A549 (cell line): ENCODE results near the gene TBC1D22A. TPM values are rescaled to one million over a fixed set of nuclear protein-coding genes. Genes with fewer than 3 reads are reported as not detected.
"Not testable (repeated sequence)": the region's sequence is repeated elsewhere in the genome, so short reads cannot be mapped to it uniquely, and the experiment has no call there.

ENCODE experiments used
- ATAC-seq, 2 experiments: fragments of 200-7000 bp in 1 of 2; fragments of >200 bp in 1 of 2; cut with Nextera tagmentation in 1 of 2; cut with Tn5 transposase in 1 of 2; 3 replicates each; pipeline versions ENCODE4 v1.8.0 to v1.9.1; 2018 to 2020; ENCODE audit warnings: mild to moderate bottlenecking in 1 of 2, moderate library complexity in 1 of 2
- CTCF ChIA-PET: fragments of 300-600 bp; sonication (Branson Sonifier 250); formaldehyde crosslinking; extraction: SDS; loops from one replicate; lab custom pipeline; 2021; ENCODE audit warnings: antibody characterized with exemption, inconsistent platforms; lab: Yijun Ruan, JAX
- POLR2A ChIA-PET: fragments of 350-600 bp; formaldehyde crosslinking; extraction: SDS; loops from one replicate; lab custom pipeline; 2021; ENCODE audit warnings: antibody characterized with exemption, inconsistent platforms; lab: Yijun Ruan, JAX
- DNase-seq, 2 experiments: peaks; one replicate each; pipeline versions ENCODE4 v3.0.0 to v3.0.0-alpha.2; 2011 to 2016; ENCODE audit warnings: low read depth in 1 of 2, low spot score in 1 of 2
- FAIRE-seq: peaks from 2 replicates; lab custom pipeline; 2011; peaks lifted over from hg19 to GRCh38; lab: Jason Lieb, UNC
- H3K27ac ChIP-seq, 2 experiments: fragments of >200 bp; sonication (Bioruptor Twin); formaldehyde crosslinking; 3 replicates each; pipeline ENCODE4 v1.5.1; 2016 to 2017
- H3K4me1 ChIP-seq: fragments of >200 bp; sonication (Bioruptor Twin); formaldehyde crosslinking; 3 replicates; pipeline ENCODE4 v1.6.1; 2016
- H3K4me2 ChIP-seq: fragments of >200 bp; sonication (Bioruptor Twin); formaldehyde crosslinking; 3 replicates; pipeline ENCODE4 v1.6.1; 2016
- H3K4me3 ChIP-seq: fragments of >200 bp; sonication (Bioruptor Twin); formaldehyde crosslinking; 3 replicates; pipeline ENCODE4 v1.5.1; 2016
- H3K9me3 ChIP-seq: fragments of >200 bp; sonication (Bioruptor Twin); formaldehyde crosslinking; 3 replicates; pipeline ENCODE4 v1.6.1; 2016
- CEBPB ChIP-seq, 2 experiments: fragments of >200 bp in 1 of 2; sonication (Bioruptor Twin) in 1 of 2; formaldehyde crosslinking in 1 of 2; IDR thresholded peaks; 2 replicates each; pipeline ENCODE4 v1.6.1; 2012 to 2016
- CHD2 ChIP-seq: fragments of 150-350 bp; IDR thresholded peaks from 2 replicates; pipeline ENCODE4 v1.6.1; 2014; ENCODE audit warnings: low read length; ENCODE audit not compliant: partially characterized antibody
- CHD4 ChIP-seq: fragments of 200-600 bp; sonication (generic); IDR thresholded peaks from 2 replicates; pipeline ENCODE4 v1.6.1; 2016; ENCODE audit warnings: antibody characterized with exemption, mild to moderate bottlenecking, borderline replicate concordance
- EP300 ChIP-seq, 2 experiments: fragments of >200 bp; sonication (Bioruptor Twin); formaldehyde crosslinking; IDR thresholded peaks; 2 replicates in 1 of 2; 3 replicates in 1 of 2; pipeline ENCODE4 v1.6.1; 2016 to 2017
- ESRRA ChIP-seq: fragments of 150-350 bp; IDR thresholded peaks from 2 replicates; pipeline ENCODE4 v1.6.1; 2014; ENCODE audit warnings: mild to moderate bottlenecking, low read length, borderline replicate concordance
- FOSL2 ChIP-seq, 2 experiments: fragments of 450-650 bp in 1 of 2; fragments of >200 bp in 1 of 2; sonication (Bioruptor Twin) in 1 of 2; formaldehyde crosslinking; IDR thresholded peaks; 2 replicates each; pipeline versions ENCODE4 v1.5.0 to v1.6.1; 2016 to 2020; ENCODE audit warnings: mild to moderate bottlenecking in 1 of 2, moderate library complexity in 1 of 2
- GATA3 ChIP-seq: IDR thresholded peaks from 2 replicates; pipeline ENCODE4 v1.6.1; 2012; ENCODE audit warnings: borderline replicate concordance
- HDAC2 ChIP-seq: fragments of 200-600 bp; sonication (generic); IDR thresholded peaks from 2 replicates; pipeline ENCODE4 v1.6.1; 2016
- JUN ChIP-seq, 2 experiments: fragments of >200 bp; sonication (Bioruptor Twin); formaldehyde crosslinking; IDR thresholded peaks; 2 replicates in 1 of 2; 3 replicates in 1 of 2; pipeline ENCODE4 v1.6.1; 2016 to 2017
- KDM1A ChIP-seq: fragments of 200-600 bp; sonication (generic); IDR thresholded peaks from 2 replicates; pipeline ENCODE4 v1.6.1; 2016; ENCODE audit warnings: low read depth, mild to moderate bottlenecking
- MAFK ChIP-seq: fragments of 450-650 bp; IDR thresholded peaks from 2 replicates; pipeline ENCODE4 v1.6.1; 2014; ENCODE audit not compliant: partially characterized antibody
- PHF8 ChIP-seq: fragments of 200-600 bp; sonication (generic); IDR thresholded peaks from 2 replicates; pipeline ENCODE4 v1.6.1; 2016; ENCODE audit warnings: low read depth, mild to moderate bottlenecking, antibody characterized with exemption, moderate library complexity, borderline replicate concordance
- RCOR1 ChIP-seq: fragments of 150-350 bp; IDR thresholded peaks from 2 replicates; pipeline ENCODE4 v1.6.1; 2014; ENCODE audit warnings: antibody characterized with exemption, low read length, low read depth
- RNF2 ChIP-seq: fragments of 200-600 bp; sonication (generic); IDR thresholded peaks from 2 replicates; pipeline ENCODE4 v1.6.1; 2016; ENCODE audit warnings: low read depth, mild to moderate bottlenecking, antibody characterized with exemption, moderate library complexity, borderline replicate concordance
- SMC3 ChIP-seq: fragments of >200 bp; sonication (Bioruptor Twin); formaldehyde crosslinking; IDR thresholded peaks from 3 replicates; pipeline ENCODE4 v1.6.1; 2018; ENCODE audit warnings: inconsistent platforms
- ZNF302 ChIP-seq: fragments of 250-450 bp; sonication (Bioruptor Pico); IDR thresholded peaks from 2 replicates; pipeline ENCODE4 v1.9.0; 2021; ENCODE audit warnings: inconsistent platforms, mild to moderate bottlenecking, moderate library complexity
- WGBS: methylation state at CpG from one replicate; pipeline ENCODE4 v1.1.6; 2017; ENCODE audit errors: missing lambda C conversion rate; 5-methylcytosine and 5-hydroxymethylcytosine counted together
- polyA plus RNA-seq, 4 experiments: library from polyadenylated mRNA; depleted of rRNA in 3 of 4; stranded (reverse); fragments of >200 nt; fragmentation: RNase III in 1 of 4; extraction: RNeasy Plus Mini Kit Qiagen cat#74134 plus additional on column Dnase treatment in 1 of 4; gene quantifications; 2 replicates in 3 of 4; 3 replicates in 1 of 4; pipeline ENCODE4 v1.2.3, GENCODE V29; 2011 to 2017
- TF ChIP-seq, protein P1 (sequence below): fragments of 250-450 bp; sonication (Bioruptor Pico); IDR thresholded peaks from 2 replicates; pipeline ENCODE4 v1.5.0; 2020; ENCODE audit warnings: low read depth, mild to moderate bottlenecking, moderate library complexity
- TF ChIP-seq, protein P2 (sequence below): fragments of 450-650 bp; IDR thresholded peaks from 2 replicates; pipeline ENCODE4 v1.6.1; 2014; ENCODE audit warnings: antibody characterized with exemption
- TF ChIP-seq, protein P3 (sequence below): fragments of >200 bp; sonication (Bioruptor Twin); formaldehyde crosslinking; IDR thresholded peaks from 2 replicates; pipeline ENCODE4 v1.6.1; 2016
- TF ChIP-seq, protein P4 (sequence below): IDR thresholded peaks from 2 replicates; pipeline ENCODE4 v1.6.1; 2012
- TF ChIP-seq, protein P5 (sequence below): fragments of 250-450 bp; sonication (Bioruptor Pico); IDR thresholded peaks from 2 replicates; pipeline ENCODE4 v1.5.0; 2021; ENCODE audit warnings: mild to moderate bottlenecking, moderate library complexity, borderline replicate concordance
- TF ChIP-seq, protein P6 (sequence below): fragments of 200-600 bp; sonication (generic); IDR thresholded peaks from 2 replicates; pipeline ENCODE4 v1.6.1; 2016; ENCODE audit warnings: antibody characterized with exemption, mild to moderate bottlenecking, moderate library complexity

TBC1D22A gene
- polyA plus RNA-seq, 2 of the 4 experiments (the other 2 are of a cell fraction): 8.9 to 10.8 TPM

DNA sequence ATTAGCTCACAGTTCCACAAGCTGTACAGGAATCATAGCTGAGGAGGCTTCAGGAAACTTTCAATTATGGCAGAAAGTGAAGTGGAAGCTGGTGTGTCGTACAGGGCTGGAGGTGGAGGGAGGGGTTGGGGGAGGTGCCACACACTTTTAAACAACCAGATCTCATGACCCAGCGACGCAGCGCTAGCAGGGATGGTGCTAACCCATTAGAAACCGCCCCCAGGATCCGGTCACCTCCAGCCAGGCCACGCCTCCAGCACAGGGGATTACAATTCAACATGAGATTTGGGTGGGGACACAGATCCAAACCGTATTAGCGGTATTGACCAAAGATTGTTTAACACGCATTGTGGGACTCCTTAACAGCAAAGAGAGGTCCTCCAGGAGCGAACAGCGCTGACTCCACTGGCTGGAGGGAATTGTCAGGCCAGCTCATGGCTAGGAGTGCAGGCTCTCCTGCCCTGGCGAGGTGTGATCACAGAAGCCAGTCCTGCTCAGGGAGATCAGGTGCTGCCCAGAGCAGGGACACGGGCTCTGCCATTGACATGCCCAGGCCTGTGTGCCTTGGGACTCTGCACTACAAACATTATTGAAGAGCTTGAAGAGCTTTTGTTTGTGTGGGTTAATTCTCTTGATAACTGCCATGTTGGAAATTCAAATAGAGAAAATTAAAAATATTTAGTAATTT, 215.3 kb downstream of the TBC1D22A start (continued):
- TF ChIP-seq, protein P1, sequence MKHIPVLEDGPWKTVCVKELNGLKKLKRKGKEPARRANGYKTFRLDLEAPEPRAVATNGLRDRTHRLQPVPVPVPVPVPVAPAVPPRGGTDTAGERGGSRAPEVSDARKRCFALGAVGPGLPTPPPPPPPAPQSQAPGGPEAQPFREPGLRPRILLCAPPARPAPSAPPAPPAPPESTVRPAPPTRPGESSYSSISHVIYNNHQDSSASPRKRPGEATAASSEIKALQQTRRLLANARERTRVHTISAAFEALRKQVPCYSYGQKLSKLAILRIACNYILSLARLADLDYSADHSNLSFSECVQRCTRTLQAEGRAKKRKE: no peak
- TF ChIP-seq SMC3 (no peak), GATA3 (no peak), FOSL2 (IDR thresholded peaks at IDR 0.05) (no peak), FOSL2 (CRISPR knock-in tag; IDR thresholded peaks at IDR 0.05) (no peak), KDM1A (no peak)
- TF ChIP-seq, protein P2, sequence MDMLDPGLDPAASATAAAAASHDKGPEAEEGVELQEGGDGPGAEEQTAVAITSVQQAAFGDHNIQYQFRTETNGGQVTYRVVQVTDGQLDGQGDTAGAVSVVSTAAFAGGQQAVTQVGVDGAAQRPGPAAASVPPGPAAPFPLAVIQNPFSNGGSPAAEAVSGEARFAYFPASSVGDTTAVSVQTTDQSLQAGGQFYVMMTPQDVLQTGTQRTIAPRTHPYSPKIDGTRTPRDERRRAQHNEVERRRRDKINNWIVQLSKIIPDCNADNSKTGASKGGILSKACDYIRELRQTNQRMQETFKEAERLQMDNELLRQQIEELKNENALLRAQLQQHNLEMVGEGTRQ: no peak

DNA sequence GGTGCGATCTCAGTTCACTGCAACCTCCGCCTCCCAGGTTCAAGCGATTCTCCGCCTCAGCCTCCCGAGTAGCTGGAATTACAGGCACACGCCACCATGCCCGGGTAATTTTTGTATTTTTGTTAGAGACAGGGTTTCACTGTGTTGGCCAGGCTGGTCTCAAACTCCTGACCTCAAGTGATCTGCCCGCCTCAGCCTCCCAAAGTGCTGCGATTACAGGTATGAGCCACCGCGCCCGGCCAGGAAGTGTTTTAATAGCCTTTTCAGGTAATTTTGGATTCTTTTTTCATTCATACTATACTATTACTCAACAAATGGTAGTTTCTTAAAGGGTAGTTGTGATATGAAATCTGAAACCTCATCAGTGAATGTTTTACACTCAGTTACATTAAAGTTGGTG, 216.2 kb downstream of the TBC1D22A start:
- CTCF ChIA-PET: interaction anchor here (1.2 kb wide), 1 partner anchor 175 kb away, joined by 3 read pairs; no protein-coding TSS in a partner anchor
- ATAC-seq, H3K9me3 ChIP-seq, H3K4me2 ChIP-seq, H3K4me1 ChIP-seq, FAIRE-seq, DNase-seq, H3K4me3 ChIP-seq, H3K27ac ChIP-seq, POLR2A ChIA-PET: not testable (repeated sequence)
- WGBS: 96% methylated on average over 12 of the region's 12 CpGs

DNA sequence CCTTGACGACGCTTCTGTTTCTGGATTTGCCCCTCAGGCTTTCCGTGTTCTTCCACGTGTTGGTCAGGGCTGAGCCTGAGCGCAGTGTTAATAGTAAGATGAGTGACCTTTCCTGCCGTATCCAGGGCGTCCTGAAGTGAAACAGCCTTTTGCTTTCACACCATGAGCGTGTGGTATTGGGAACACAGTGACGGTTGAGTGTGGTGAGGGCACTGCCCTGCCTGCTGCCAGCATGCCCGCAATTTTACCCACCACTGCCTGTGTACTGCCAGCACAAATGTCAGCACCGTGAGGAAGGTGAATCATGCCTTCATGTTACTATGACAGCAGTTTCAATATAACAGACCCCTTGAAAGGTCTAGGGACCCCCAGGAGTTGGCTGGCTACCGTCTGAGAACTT, 217.1 kb downstream of the TBC1D22A start:
- H3K4me3 ChIP-seq: no peak overlapping the region

More for the DNA sequence above, 217.1 kb downstream of the TBC1D22A start:
- ChIA-PET CTCF (interaction anchor here (1.2 kb wide), 1 partner anchor 176 kb away, joined by 3 read pairs; no protein-coding TSS in a partner anchor), POLR2A (no interaction called here)
- H3K9me3 ChIP-seq: no peaks in the 10 kb centered on the region
- no peak overlapping the region for H3K4me2 ChIP-seq
- no peaks in the 10 kb centered on the region for H3K4me1 ChIP-seq
- ATAC-seq: no peak
- H3K27ac ChIP-seq: no peak overlapping the region
- 98% methylated on average over 10 of the region's 12 CpGs for WGBS
- no peak for FAIRE-seq
- TF ChIP-seq HDAC2 (no peak), ZNF302 (no peak), RCOR1 (no peak), CEBPB (IDR thresholded peaks at IDR 0.05) (no peak), KDM1A (no peak), MAFK (no peak), JUN (IDR thresholded peaks at IDR 0.05) (no peak), ESRRA (no peak), CHD2 (no peak), FOSL2 (IDR thresholded peaks at IDR 0.05) (no peak), FOSL2 (CRISPR knock-in tag; IDR thresholded peaks at IDR 0.05) (no peak), RNF2 (no peak), CHD4 (no peak), PHF8 (no peak), EP300 (IDR thresholded peaks at IDR 0.05) (no peak)
- TF ChIP-seq, protein P3, sequence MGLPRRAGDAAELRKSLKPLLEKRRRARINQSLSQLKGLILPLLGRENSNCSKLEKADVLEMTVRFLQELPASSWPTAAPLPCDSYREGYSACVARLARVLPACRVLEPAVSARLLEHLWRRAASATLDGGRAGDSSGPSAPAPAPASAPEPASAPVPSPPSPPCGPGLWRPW: no peak
- TF ChIP-seq, protein P1: no peak
- TF ChIP-seq, protein P4, sequence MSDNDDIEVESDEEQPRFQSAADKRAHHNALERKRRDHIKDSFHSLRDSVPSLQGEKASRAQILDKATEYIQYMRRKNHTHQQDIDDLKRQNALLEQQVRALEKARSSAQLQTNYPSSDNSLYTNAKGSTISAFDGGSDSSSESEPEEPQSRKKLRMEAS: no peak
- TF ChIP-seq, protein P5, sequence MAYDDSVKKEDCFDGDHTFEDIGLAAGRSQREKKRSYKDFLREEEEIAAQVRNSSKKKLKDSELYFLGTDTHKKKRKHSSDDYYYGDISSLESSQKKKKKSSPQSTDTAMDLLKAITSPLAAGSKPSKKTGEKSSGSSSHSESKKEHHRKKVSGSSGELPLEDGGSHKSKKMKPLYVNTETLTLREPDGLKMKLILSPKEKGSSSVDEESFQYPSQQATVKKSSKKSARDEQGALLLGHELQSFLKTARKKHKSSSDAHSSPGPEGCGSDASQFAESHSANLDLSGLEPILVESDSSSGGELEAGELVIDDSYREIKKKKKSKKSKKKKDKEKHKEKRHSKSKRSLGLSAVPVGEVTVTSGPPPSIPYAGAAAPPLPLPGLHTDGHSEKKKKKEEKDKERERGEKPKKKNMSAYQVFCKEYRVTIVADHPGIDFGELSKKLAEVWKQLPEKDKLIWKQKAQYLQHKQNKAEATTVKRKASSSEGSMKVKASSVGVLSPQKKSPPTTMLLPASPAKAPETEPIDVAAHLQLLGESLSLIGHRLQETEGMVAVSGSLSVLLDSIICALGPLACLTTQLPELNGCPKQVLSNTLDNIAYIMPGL (CRISPR knock-in tag): no peak
- TF ChIP-seq, protein P6, sequence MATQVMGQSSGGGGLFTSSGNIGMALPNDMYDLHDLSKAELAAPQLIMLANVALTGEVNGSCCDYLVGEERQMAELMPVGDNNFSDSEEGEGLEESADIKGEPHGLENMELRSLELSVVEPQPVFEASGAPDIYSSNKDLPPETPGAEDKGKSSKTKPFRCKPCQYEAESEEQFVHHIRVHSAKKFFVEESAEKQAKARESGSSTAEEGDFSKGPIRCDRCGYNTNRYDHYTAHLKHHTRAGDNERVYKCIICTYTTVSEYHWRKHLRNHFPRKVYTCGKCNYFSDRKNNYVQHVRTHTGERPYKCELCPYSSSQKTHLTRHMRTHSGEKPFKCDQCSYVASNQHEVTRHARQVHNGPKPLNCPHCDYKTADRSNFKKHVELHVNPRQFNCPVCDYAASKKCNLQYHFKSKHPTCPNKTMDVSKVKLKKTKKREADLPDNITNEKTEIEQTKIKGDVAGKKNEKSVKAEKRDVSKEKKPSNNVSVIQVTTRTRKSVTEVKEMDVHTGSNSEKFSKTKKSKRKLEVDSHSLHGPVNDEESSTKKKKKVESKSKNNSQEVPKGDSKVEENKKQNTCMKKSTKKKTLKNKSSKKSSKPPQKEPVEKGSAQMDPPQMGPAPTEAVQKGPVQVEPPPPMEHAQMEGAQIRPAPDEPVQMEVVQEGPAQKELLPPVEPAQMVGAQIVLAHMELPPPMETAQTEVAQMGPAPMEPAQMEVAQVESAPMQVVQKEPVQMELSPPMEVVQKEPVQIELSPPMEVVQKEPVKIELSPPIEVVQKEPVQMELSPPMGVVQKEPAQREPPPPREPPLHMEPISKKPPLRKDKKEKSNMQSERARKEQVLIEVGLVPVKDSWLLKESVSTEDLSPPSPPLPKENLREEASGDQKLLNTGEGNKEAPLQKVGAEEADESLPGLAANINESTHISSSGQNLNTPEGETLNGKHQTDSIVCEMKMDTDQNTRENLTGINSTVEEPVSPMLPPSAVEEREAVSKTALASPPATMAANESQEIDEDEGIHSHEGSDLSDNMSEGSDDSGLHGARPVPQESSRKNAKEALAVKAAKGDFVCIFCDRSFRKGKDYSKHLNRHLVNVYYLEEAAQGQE: no peak
- DNase-seq: no peak
